SK-N-SH (cell line): ENCODE data around the gene TRIM46. TPM values are rescaled to one million over a fixed set of nuclear protein-coding genes. Genes with fewer than 3 reads are reported as not detected.

Experiments
- CTCF ChIA-PET: fragments of 300-600, 350-600 bp; formaldehyde crosslinking; extraction: SDS; loops from one replicate; lab custom pipeline; 2021; lab: Yijun Ruan, JAX
- POLR2A ChIA-PET: fragments of 350-600 bp; sonication (Branson Sonifier 250); formaldehyde crosslinking; extraction: SDS; loops from one replicate; lab custom pipeline; 2020; ENCODE audit warnings: antibody characterized with exemption, inconsistent platforms; lab: Yijun Ruan, JAX
- DNase-seq: peaks from one replicate; pipeline ENCODE4 v3.0.0; 2012
- H2AFZ ChIP-seq: fragments of 200-600 bp; sonication (generic); 2 replicates; pipeline ENCODE4 v1.8.1; 2016; ENCODE audit warnings: antibody characterized with exemption, mild to moderate bottlenecking, low read depth
- H3F3A ChIP-seq: fragments of 200-600 bp; sonication (generic); replicated peaks from 2 replicates; pipeline ENCODE3; 2016; ENCODE audit warnings: antibody characterized with exemption, mild to moderate bottlenecking; ENCODE audit not compliant: insufficient read depth
- H3K27ac ChIP-seq, 2 experiments: fragments of 200-500 bp in 1 of 2; fragments of 200-600 bp in 1 of 2; sonication (Bioruptor generic) in 1 of 2; sonication (generic), shearing (Covaris generic) in 1 of 2; 2 replicates each; pipeline versions ENCODE4 v1.5.1 to v1.6.1; 2014 to 2016; ENCODE audit warnings: low read depth in 2 of 2, inconsistent platforms in 1 of 2, low read length in 1 of 2, mild to moderate bottlenecking in 1 of 2, mixed read lengths in 1 of 2
- H3K27me3 ChIP-seq: fragments of 200-600 bp; sonication (generic), shearing (Covaris generic); 2 replicates; pipeline ENCODE4 v1.6.1; 2016; ENCODE audit warnings: mixed run types; ENCODE audit not compliant: insufficient read depth
- H3K36me3 ChIP-seq, 2 experiments: fragments of 200-500 bp in 1 of 2; fragments of 200-600 bp in 1 of 2; sonication (Bioruptor generic) in 1 of 2; sonication (generic) in 1 of 2; replicated peaks in 1 of 2; 2 replicates each; pipeline versions ENCODE3 to v1.5.1; 2014 to 2016; ENCODE audit warnings: low read length in 1 of 2, mild to moderate bottlenecking in 1 of 2; ENCODE audit not compliant: insufficient read depth in 2 of 2, control insufficient read depth in 1 of 2
- H3K4me1 ChIP-seq, 2 experiments: fragments of 200-500 bp in 1 of 2; fragments of 200-600 bp in 1 of 2; sonication (Bioruptor generic) in 1 of 2; sonication (generic), shearing (Covaris generic) in 1 of 2; 2 replicates each; pipeline versions ENCODE4 v1.5.1 to v1.6.1; 2014 to 2016; ENCODE audit warnings: low read depth in 1 of 2, low read length in 1 of 2, mixed run types in 1 of 2; ENCODE audit not compliant: insufficient read depth in 2 of 2, control insufficient read depth in 1 of 2
- H3K4me2 ChIP-seq: fragments of 200-600 bp; sonication (generic), shearing (Covaris generic); 2 replicates; pipeline ENCODE4 v1.6.1; 2017; ENCODE audit warnings: mixed run types
- H3K4me3 ChIP-seq, 2 experiments: fragments of 200-500 bp in 1 of 2; fragments of 200-600 bp in 1 of 2; sonication (Bioruptor generic) in 1 of 2; sonication (generic), shearing (Covaris generic) in 1 of 2; 2 replicates each; pipeline versions ENCODE4 v1.5.1 to v1.8.1; 2014 to 2016; ENCODE audit warnings: low read depth in 2 of 2, inconsistent platforms in 1 of 2, low read length in 1 of 2, mild to moderate bottlenecking in 1 of 2, mixed read lengths in 1 of 2, moderate library complexity in 1 of 2
- H3K79me2 ChIP-seq: fragments of 200-600 bp; sonication (generic); 2 replicates; pipeline ENCODE4 v1.8.1; 2017; ENCODE audit warnings: mild to moderate bottlenecking; ENCODE audit not compliant: insufficient read depth
- H3K9ac ChIP-seq: fragments of 200-600 bp; sonication (generic); 2 replicates; pipeline ENCODE4 v1.6.1; 2017; ENCODE audit warnings: mixed run types
- H3K9me2 ChIP-seq: fragments of 200-600 bp; sonication (generic); 2 replicates; pipeline ENCODE4 v1.6.1; 2017; ENCODE audit warnings: mixed run types
- H3K9me3 ChIP-seq: fragments of 200-600 bp; sonication (generic); 2 replicates; pipeline ENCODE4 v1.6.1; 2017; ENCODE audit warnings: mixed run types, mild to moderate bottlenecking, moderate library complexity
- H4K20me1 ChIP-seq: fragments of 200-600 bp; sonication (generic); 2 replicates; pipeline ENCODE4 v1.6.1; 2017; ENCODE audit warnings: mild to moderate bottlenecking, mixed run types; ENCODE audit not compliant: insufficient read depth
- CHD2 ChIP-seq: fragments of 150-350 bp; IDR thresholded peaks from 2 replicates; pipeline ENCODE4 v1.6.1; 2018; ENCODE audit warnings: low read length; ENCODE audit not compliant: partially characterized antibody
- ELF1 ChIP-seq: IDR thresholded peaks from 2 replicates; pipeline ENCODE4 v1.4.0; 2012
- EP300 ChIP-seq, 2 experiments: IDR thresholded peaks; 2 replicates each; pipeline versions ENCODE4 v1.4.0 to v1.6.1; 2012; ENCODE audit warnings: borderline replicate concordance in 1 of 2, low read depth in 1 of 2, low read length in 1 of 2
- EZH2phosphoT487 ChIP-seq: fragments of 200-600 bp; sonication (generic); IDR thresholded peaks from 2 replicates; pipeline ENCODE4 v1.6.1; 2017; ENCODE audit warnings: low read depth, mixed run types, mild to moderate bottlenecking, antibody characterized with exemption, moderate library complexity, borderline replicate concordance
- FOSL2 ChIP-seq: IDR thresholded peaks from 2 replicates; pipeline ENCODE4 v1.4.0; 2012; ENCODE audit warnings: low read depth, mild to moderate bottlenecking, moderate library complexity, borderline replicate concordance
- FOXJ3 ChIP-seq: sonication (generic); formaldehyde crosslinking; IDR thresholded peaks from 2 replicates; pipeline ENCODE4 v1.5.1; 2020; ENCODE audit warnings: mild to moderate bottlenecking, missing genetic modification reagents
- GATA2 ChIP-seq: sonication (generic); formaldehyde crosslinking; IDR thresholded peaks from 2 replicates; pipeline ENCODE4 v1.5.0; 2020; ENCODE audit warnings: mild to moderate bottlenecking, missing genetic modification reagents
- JUND ChIP-seq: IDR thresholded peaks from 2 replicates; pipeline ENCODE4 v1.4.0; 2012
- MXI1 ChIP-seq: IDR thresholded peaks from 2 replicates; pipeline ENCODE4 v1.6.1; 2012; ENCODE audit warnings: mild to moderate bottlenecking, low read depth, low read length, improper control_type of control experiment
- NFIC ChIP-seq: IDR thresholded peaks from 2 replicates; pipeline ENCODE4 v1.4.0; 2012; ENCODE audit warnings: borderline replicate concordance
- POLR2AphosphoS5 ChIP-seq: IDR thresholded peaks from 2 replicates; pipeline ENCODE4 v1.6.1; 2012; ENCODE audit warnings: low read depth, low read length
- RCOR1 ChIP-seq: fragments of 150-350 bp; IDR thresholded peaks from 2 replicates; pipeline ENCODE4 v1.6.1; 2017; ENCODE audit warnings: antibody characterized with exemption, low read length
- RFX5 ChIP-seq: IDR thresholded peaks from 2 replicates; pipeline ENCODE4 v1.6.1; 2012; ENCODE audit warnings: mild to moderate bottlenecking, improper control_type of control experiment, low read length
- RXRA ChIP-seq: IDR thresholded peaks from 2 replicates; pipeline ENCODE4 v1.4.0; 2012; ENCODE audit warnings: low read depth, mild to moderate bottlenecking, borderline replicate concordance
- SIN3A ChIP-seq: IDR thresholded peaks from 2 replicates; pipeline ENCODE4 v1.6.1; 2012; ENCODE audit warnings: low read depth, mild to moderate bottlenecking, low read length, moderate library complexity, borderline replicate concordance
- YY1 ChIP-seq: IDR thresholded peaks from 2 replicates; pipeline ENCODE4 v1.4.0; 2012; ENCODE audit warnings: low read depth, mild to moderate bottlenecking
- WGBS: methylation state at CpG from one replicate; pipeline ENCODE4 v1.1.6; 2017; ENCODE audit warnings: low lambda C conversion rate; 5-methylcytosine and 5-hydroxymethylcytosine counted together
- polyA plus RNA-seq, 3 experiments: library from polyadenylated mRNA; depleted of rRNA; stranded (reverse); fragments of >200 nt; gene quantifications; 2 replicates each; pipeline ENCODE4 v1.2.3, GENCODE V29; 2012
- TF ChIP-seq, protein P1 (sequence below): fragments of 150-350 bp; IDR thresholded peaks from 2 replicates; pipeline ENCODE4 v1.6.1; 2016; ENCODE audit warnings: mild to moderate bottlenecking, low read depth, low read length
- TF ChIP-seq, protein P2 (sequence below): IDR thresholded peaks from 2 replicates; pipeline ENCODE4 v1.4.0; 2012; ENCODE audit warnings: low read depth, borderline replicate concordance
- TF ChIP-seq, protein P3 (sequence below): fragments of 150-350 bp; IDR thresholded peaks from 2 replicates; pipeline ENCODE4 v1.6.1; 2017; ENCODE audit warnings: antibody characterized with exemption, low read length, low read depth, borderline replicate concordance

Gene TRIM46
- polyA plus RNA-seq, 1 of the 3 experiments (the other 2 are of a cell fraction) = 12.7 TPM

DNA sequence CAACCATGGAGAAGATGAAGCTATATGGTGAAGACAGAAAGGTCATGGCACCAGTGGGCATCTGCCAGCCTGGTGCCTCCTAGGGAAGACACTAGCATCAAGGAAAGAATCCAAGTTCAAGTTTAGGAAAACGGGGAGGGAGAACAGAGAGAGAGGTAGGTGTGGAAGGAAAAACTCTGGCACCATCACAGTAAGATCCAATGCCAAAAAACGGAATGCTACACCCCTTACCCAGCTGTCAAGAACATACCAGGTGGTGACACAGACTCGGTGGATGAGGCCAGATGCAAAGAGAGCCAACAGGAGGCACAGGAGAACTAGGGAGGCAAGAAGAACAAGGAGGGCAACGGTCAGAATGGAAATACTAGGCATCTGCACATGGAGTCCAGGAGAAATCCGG lies 4.1 kb upstream of the TRIM46 start:
- TF ChIP-seq FOXJ3 = no peak
- TF ChIP-seq SIN3A = no peak
- TF ChIP-seq RCOR1 = no peak
- no peak for TF ChIP-seq NFIC
- no peak for TF ChIP-seq RXRA
- TF ChIP-seq YY1 = no peak
- TF ChIP-seq RFX5 = no peak
- no peak for TF ChIP-seq FOSL2
- TF ChIP-seq EP300 (IDR thresholded peaks at IDR 0.05; ENCODE audit: borderline replicate concordance in 1 of 2, low read depth in 1 of 2, low read length in 1 of 2) = no peak
- no peak for TF ChIP-seq GATA2 (CRISPR knock-in tag)
- TF ChIP-seq EZH2phosphoT487 = no peak
- no peak for TF ChIP-seq CHD2
- TF ChIP-seq, protein P1, sequence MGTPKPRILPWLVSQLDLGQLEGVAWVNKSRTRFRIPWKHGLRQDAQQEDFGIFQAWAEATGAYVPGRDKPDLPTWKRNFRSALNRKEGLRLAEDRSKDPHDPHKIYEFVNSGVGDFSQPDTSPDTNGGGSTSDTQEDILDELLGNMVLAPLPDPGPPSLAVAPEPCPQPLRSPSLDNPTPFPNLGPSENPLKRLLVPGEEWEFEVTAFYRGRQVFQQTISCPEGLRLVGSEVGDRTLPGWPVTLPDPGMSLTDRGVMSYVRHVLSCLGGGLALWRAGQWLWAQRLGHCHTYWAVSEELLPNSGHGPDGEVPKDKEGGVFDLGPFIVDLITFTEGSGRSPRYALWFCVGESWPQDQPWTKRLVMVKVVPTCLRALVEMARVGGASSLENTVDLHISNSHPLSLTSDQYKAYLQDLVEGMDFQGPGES = no peak
- TF ChIP-seq, protein P2, sequence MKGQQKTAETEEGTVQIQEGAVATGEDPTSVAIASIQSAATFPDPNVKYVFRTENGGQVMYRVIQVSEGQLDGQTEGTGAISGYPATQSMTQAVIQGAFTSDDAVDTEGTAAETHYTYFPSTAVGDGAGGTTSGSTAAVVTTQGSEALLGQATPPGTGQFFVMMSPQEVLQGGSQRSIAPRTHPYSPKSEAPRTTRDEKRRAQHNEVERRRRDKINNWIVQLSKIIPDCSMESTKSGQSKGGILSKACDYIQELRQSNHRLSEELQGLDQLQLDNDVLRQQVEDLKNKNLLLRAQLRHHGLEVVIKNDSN = no peak
- no peak for TF ChIP-seq MXI1
- no peak for TF ChIP-seq ELF1
- TF ChIP-seq, protein P3, sequence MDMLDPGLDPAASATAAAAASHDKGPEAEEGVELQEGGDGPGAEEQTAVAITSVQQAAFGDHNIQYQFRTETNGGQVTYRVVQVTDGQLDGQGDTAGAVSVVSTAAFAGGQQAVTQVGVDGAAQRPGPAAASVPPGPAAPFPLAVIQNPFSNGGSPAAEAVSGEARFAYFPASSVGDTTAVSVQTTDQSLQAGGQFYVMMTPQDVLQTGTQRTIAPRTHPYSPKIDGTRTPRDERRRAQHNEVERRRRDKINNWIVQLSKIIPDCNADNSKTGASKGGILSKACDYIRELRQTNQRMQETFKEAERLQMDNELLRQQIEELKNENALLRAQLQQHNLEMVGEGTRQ = no peak
- TF ChIP-seq JUND = no peak
- no peak for TF ChIP-seq POLR2AphosphoS5
- WGBS = 73% methylated on average over 5 of the region's 5 CpGs
- no peak overlapping the region for H3K27ac ChIP-seq
- no peaks in the 10 kb centered on the region for H3K9me2 ChIP-seq
- no peak overlapping the region for H3K4me2 ChIP-seq
- H3K4me3 ChIP-seq = no peak overlapping the region
- ChIA-PET CTCF (interaction anchor here (1.2 to 14.8 kb wide), 8 partner anchors 23 to 91 kb away, joined by 3 to 496 read pairs (median 16); partner anchors contain the start of genes DPM3 and SLC50A1), POLR2A (interaction anchor here (0.7 kb wide), 1 partner anchor 78 kb away, joined by 3 read pairs; no protein-coding TSS in a partner anchor)
- no peak overlapping the region for H2AFZ ChIP-seq
- H3K79me2 ChIP-seq = peaks cover 31% of the 10 kb centered on the region
- no peaks in the 10 kb centered on the region for H4K20me1 ChIP-seq
- no peak for DNase-seq
- H3K4me1 ChIP-seq = peaks cover 0 to 16% of the 10 kb centered on the region in 2 experiments; a peak in 3 of 4 replicates
- H3K9ac ChIP-seq = no peak overlapping the region
- no peaks in the 10 kb centered on the region for H3K27me3 ChIP-seq
- H3K9me3 ChIP-seq = no peaks in the 10 kb centered on the region
- H3F3A ChIP-seq = peaks cover 36% of the 10 kb centered on the region
- peaks cover 16% of the 10 kb centered on the region in 2 experiments for H3K36me3 ChIP-seq
